Common myeloid progenitor, CD34-positive (primary cell): ENCODE results near the gene ARHGAP25.

Experiments
- CTCF ChIA-PET: fragments of 350-600 bp; sonication (Branson Sonifier 250); formaldehyde crosslinking; loops from one replicate; lab custom pipeline; 2021; ENCODE audit warnings: antibody characterized with exemption; lab: Charles Lee
- POLR2A ChIA-PET: fragments of 350-600 bp; sonication (Branson Sonifier 250); formaldehyde crosslinking; loops from one replicate; lab custom pipeline; 2021; ENCODE audit warnings: antibody characterized with exemption; lab: Charles Lee
- DNase-seq, 3 donors: peaks; one replicate each; pipeline versions ENCODE4 v3.0.0 to v3.0.0-alpha.2; 2013
- H3K27ac ChIP-seq, 2 experiments: 1 replicate in 1 of 2; 2 replicates in 1 of 2; pipeline ENCODE4 v1.7.0; 2013; ENCODE audit warnings: inconsistent platforms in 2 of 2, low read length in 2 of 2, mild to moderate bottlenecking in 2 of 2, low read depth in 1 of 2, moderate library complexity in 1 of 2; ENCODE audit not compliant: severe bottlenecking in 2 of 2, insufficient read depth in 1 of 2, poor library complexity in 1 of 2
- H3K27me3 ChIP-seq, 5 experiments: replicated peaks in 2 of 5; 1 replicate in 3 of 5; 2 replicates in 2 of 5; pipeline versions ENCODE4 v1.6.1 to v1.7.0; 2013; ENCODE audit warnings: low read length in 4 of 5, mild to moderate bottlenecking in 2 of 5, moderate library complexity in 2 of 5, inconsistent platforms in 1 of 5; ENCODE audit not compliant: insufficient read depth in 5 of 5, control insufficient read depth in 4 of 5
- H3K36me3 ChIP-seq, 4 experiments: 1 replicate in 2 of 4; 2 replicates in 2 of 4; pipeline versions ENCODE4 v1.6.1 to v1.7.0; 2013; ENCODE audit warnings: low read length in 3 of 4, control low read depth in 1 of 4, mild to moderate bottlenecking in 1 of 4; ENCODE audit not compliant: control insufficient read depth in 4 of 4, insufficient read depth in 4 of 4
- H3K4me1 ChIP-seq, 4 experiments: 1 replicate in 3 of 4; 2 replicates in 1 of 4; pipeline versions ENCODE4 v1.6.1 to v1.7.1; 2013; ENCODE audit warnings: low read length in 3 of 4, mild to moderate bottlenecking in 3 of 4, control low read depth in 1 of 4, inconsistent platforms in 1 of 4, moderate library complexity in 1 of 4; ENCODE audit not compliant: control insufficient read depth in 4 of 4, insufficient read depth in 4 of 4; ENCODE audit errors: control extremely low read depth in 1 of 4
- H3K4me3 ChIP-seq, 7 experiments: 1 replicate in 4 of 7; 2 replicates in 3 of 7; pipeline versions ENCODE4 v1.5.1 to v1.7.0; 2013; ENCODE audit warnings: mild to moderate bottlenecking in 7 of 7, low read length in 6 of 7, moderate library complexity in 6 of 7, inconsistent platforms in 2 of 7, low read depth in 2 of 7, control low read depth in 1 of 7; ENCODE audit not compliant: insufficient read depth in 4 of 7, control insufficient read depth in 1 of 7; ENCODE audit errors: extremely low read depth in 1 of 7
- H3K9me3 ChIP-seq, 5 experiments: 1 replicate in 4 of 5; 2 replicates in 1 of 5; pipeline versions ENCODE4 v1.6.1 to v1.7.1; 2013; ENCODE audit warnings: low read length in 4 of 5, mild to moderate bottlenecking in 2 of 5, inconsistent platforms in 1 of 5, low read depth in 1 of 5, moderate library complexity in 1 of 5; ENCODE audit not compliant: control insufficient read depth in 4 of 5, insufficient read depth in 2 of 5; ENCODE audit errors: control extremely low read depth in 1 of 5
- whole genome bisulfite sequencing: methylation state at CpG from one replicate; pipeline ENCODE4 v1.1.5; 2013; ENCODE audit not compliant: insufficient coverage; 5-methylcytosine and 5-hydroxymethylcytosine counted together

The ARHGAP25 gene

DNA sequence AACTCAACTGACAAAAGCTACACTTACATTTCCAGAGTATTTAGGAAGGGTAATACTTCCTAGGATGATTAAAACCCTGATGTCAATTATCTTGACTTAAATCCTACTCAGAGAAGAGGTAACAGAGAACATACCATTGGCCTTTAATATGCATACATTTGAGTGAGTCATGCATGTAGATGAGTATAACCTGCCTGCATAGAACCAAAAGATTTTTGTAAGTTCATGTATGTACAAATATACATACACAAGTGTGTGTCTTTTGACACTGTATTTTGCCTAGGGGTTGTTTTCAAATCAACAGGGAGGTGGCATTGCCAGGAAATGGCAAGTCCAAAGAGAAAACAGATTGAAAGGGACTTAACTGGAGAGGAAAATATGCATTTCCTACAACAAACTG is 130.5 kb downstream of the ARHGAP25 start:
- H3K27ac ChIP-seq = no peak overlapping the region
- no peak for DNase-seq
- H3K36me3 ChIP-seq = no peaks in the 10 kb centered on the region
- H3K4me3 ChIP-seq = no peak overlapping the region
- POLR2A ChIA-PET = no interaction called here
- no peaks in the 10 kb centered on the region for H3K27me3 ChIP-seq
- peaks cover 4 to 19% (median 10%) of the 10 kb centered on the region in 4 experiments for H3K4me1 ChIP-seq
- CTCF ChIA-PET = no interaction called here
- no peaks in the 10 kb centered on the region for H3K9me3 ChIP-seq

DNA sequence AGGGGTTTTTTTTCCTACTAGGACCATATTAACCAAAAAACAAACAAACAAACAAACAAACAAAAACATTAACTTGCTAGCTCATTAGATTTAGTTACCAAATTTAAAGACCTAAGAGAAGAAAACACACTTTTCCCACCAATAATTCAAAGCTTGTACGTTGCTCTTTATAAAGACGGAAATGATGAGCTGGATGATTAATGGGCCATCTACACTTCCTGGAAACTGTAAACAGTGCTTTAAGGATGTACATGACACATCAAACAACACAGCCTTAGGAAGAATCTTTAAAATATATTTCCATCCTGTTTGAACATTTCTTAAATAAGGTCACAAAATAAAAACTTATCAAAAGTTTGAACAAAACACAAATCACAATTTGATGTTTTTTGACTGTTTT is 135.6 kb downstream of the ARHGAP25 start:
- CTCF ChIA-PET = interaction anchor here (0.8 to 1.1 kb wide), 2 partner anchors 11 to 38 kb away, joined by 3 to 4 read pairs; no protein-coding TSS in a partner anchor
- no peak overlapping the region for H3K27ac ChIP-seq

DNA sequence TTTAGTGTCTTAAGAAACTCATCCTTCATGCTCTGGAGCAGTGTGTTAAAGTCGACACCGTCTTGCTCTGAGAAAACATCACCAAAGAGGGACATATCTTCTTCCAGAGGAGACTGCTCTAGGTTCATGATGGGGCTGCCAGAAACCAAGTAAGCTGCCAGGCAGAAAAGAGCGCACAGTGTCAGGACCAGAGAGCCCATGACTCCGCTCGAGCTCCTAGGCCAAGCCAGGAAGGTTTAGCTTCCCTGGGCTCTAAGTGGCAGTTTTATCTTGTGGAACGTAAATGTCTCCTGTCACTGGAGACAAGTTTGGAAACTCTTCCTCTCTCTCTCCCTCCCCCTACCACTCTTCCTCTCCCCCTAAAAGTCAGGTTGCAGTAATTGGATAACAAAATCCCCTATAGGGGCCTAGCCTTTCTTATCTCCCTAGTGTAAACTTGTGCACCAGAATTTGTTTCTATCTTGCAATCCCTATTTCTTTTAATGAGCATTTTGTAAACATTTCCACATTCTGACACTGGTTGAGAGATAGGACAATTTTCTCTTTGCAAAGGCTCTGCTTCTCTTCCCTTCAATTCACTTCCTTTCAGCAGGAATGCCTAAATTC is 136.7 kb downstream of the ARHGAP25 start, which contains the start of gene BMP10:
BMP10 (minus strand) TSS at position 239 of the 606 bp plus-strand sequence; CDS start at position 200, 39 bp downstream.
- 100% methylated on average over 5 of the region's 6 CpGs for WGBS
- ChIA-PET POLR2A (no interaction called here), CTCF (interaction anchor here (1.1 to 1.9 kb wide), 2 partner anchors 17 to 36 kb away, joined by 3 to 4 read pairs; no protein-coding TSS in a partner anchor)
- no peaks in the 10 kb centered on the region for H3K4me1 ChIP-seq
- no peak within 1 kb of the TSS for H3K27ac ChIP-seq
- no peaks in the 10 kb centered on the region for H3K27me3 ChIP-seq
- H3K4me3 ChIP-seq = no peak within 1 kb of the TSS
- H3K9me3 ChIP-seq = no peaks in the 10 kb centered on the region
- H3K36me3 ChIP-seq = no peaks in the 10 kb centered on the region
- no peak for DNase-seq

More for the DNA sequence above, 135.6 kb downstream of the ARHGAP25 start:
- no peaks in the 10 kb centered on the region for H3K36me3 ChIP-seq
- H3K4me3 ChIP-seq = no peak overlapping the region
- H3K9me3 ChIP-seq = no peaks in the 10 kb centered on the region
- WGBS = no CpG with 5 or more reads among the region's 2 CpGs
- H3K27me3 ChIP-seq = no peaks in the 10 kb centered on the region
- POLR2A ChIA-PET = no interaction called here
- no peaks in the 10 kb centered on the region for H3K4me1 ChIP-seq
- peak; percentile 3 to 49 (median 36) for DNase-seq
